ENCODE measurements around the gene DUOXA1.
A peak's percentile ranks its signal among the peaks of the same experiment; 100 is the strongest.

The DUOXA1 gene

DNA sequence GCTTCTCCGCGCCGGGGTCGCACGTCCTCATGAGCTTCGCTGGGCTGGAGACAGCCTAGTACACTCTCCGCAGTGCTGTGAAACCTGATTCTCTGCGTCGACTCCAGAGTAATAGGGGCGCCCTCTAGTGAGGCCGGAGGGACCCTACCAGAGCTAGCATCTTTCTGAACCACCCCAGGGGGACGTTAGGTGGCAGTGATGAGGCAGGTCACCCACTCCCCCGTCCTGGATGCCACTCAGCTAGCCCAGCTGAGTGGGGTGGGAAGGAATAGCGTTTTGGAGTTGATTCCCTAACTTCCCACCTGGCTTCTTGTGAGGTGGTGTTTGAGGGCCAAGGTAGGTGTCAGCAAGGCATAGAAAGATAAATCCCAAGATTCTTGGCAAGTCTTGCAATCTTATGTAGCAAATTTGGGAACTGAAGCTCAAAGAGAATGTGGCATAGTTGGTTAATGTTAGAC, 11.5 kb downstream of the DUOXA1 start:
- TF ChIP-seq, protein P1, sequence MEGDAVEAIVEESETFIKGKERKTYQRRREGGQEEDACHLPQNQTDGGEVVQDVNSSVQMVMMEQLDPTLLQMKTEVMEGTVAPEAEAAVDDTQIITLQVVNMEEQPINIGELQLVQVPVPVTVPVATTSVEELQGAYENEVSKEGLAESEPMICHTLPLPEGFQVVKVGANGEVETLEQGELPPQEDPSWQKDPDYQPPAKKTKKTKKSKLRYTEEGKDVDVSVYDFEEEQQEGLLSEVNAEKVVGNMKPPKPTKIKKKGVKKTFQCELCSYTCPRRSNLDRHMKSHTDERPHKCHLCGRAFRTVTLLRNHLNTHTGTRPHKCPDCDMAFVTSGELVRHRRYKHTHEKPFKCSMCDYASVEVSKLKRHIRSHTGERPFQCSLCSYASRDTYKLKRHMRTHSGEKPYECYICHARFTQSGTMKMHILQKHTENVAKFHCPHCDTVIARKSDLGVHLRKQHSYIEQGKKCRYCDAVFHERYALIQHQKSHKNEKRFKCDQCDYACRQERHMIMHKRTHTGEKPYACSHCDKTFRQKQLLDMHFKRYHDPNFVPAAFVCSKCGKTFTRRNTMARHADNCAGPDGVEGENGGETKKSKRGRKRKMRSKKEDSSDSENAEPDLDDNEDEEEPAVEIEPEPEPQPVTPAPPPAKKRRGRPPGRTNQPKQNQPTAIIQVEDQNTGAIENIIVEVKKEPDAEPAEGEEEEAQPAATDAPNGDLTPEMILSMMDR (IDR thresholded peaks at IDR 0.05; ENCODE audit: low read depth, low read length, missing control alignments), result peak; percentile 100
- DNase-seq (ENCODE audit: extremely low read depth, low read depth), result peak; percentile 63

DNA sequence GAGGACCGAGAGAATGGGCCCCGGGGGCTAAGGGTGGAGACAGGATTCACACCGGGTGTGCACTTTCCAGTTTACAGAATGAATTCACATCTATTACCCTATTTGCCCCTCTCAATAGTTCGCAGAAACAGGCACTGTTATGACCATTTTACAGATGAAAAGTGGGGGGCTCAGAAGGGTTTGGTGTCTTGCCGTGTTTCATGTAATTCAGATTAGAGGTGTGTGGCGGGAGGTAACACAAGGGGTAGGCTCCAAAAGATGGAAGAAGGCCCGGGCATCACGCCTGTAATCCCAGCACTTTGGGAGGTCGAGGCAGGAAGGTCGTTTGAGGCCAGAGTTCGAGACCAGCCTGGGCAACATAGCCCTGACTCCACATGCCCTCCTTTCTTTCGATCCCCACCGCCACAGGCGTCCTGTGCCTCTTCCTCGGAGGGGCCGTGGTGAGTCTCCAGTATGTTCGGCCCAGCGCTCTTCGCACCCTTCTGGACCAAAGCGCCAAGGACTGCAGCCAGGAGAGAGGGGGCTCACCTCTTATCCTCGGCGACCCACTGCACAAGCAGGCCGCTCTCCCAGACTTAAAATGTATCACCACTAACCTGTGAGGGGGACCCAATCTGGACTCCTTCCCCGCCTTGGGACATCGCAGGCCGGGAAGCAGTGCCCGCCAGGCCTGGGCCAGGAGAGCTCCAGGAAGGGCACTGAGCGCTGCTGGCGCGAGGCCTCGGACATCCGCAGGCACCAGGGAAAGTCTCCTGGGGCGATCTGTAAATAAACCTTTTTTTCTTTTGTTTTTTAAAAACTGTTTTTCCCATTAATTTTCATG, 12.2 kb downstream of the DUOXA1 start:
- TF ChIP-seq, protein P1 (IDR thresholded peaks at IDR 0.05; ENCODE audit: low read depth, low read length, missing control alignments), result no peak
- no peak overlapping the region for H3K4me3 ChIP-seq (replicated peaks; ENCODE audit: low read depth, low read length)
- DNase-seq (ENCODE audit: extremely low read depth, low read depth), result no peak

More for the DNA sequence above, 11.5 kb downstream of the DUOXA1 start:
- H3K4me3 ChIP-seq (replicated peaks; ENCODE audit: low read depth, low read length), result no peak overlapping the region

DNA sequence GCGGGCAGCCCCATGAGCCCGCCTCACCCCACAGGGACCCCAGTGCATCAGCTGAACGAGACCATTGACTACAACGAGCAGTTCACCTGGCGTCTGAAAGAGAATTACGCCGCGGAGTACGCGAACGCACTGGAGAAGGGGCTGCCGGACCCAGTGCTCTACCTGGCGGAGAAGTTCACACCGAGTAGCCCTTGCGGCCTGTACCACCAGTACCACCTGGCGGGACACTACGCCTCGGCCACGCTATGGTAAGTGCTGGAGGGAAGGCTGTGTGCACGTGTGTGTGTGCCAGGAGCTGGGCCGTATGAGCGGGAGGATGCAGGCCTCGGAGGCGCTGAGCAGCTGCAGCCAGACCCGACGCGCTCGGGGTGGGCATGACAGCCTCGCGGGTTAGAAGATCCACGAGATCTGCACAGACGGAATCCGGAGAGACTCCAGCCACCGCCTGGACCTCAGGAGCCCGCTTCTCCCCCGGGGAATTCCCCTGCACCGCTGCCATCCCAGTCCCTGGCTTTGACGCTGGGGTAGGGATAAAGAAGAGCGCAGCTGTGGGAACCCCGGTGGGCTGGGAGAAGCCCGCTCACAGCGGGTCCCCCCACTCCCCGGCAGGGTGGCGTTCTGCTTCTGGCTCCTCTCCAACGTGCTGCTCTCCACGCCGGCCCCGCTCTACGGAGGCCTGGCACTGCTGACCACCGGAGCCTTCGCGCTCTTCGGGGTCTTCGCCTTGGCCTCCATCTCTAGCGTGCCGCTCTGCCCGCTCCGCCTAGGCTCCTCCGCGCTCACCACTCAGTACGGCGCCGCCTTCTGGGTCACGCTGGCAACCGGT, 13.0 kb downstream of the DUOXA1 start:
- TF ChIP-seq, protein P1 (IDR thresholded peaks at IDR 0.05; ENCODE audit: low read depth, low read length, missing control alignments), result no peak
- DNase-seq (ENCODE audit: extremely low read depth, low read depth), result no peak
- H3K4me3 ChIP-seq (replicated peaks; ENCODE audit: low read depth, low read length), result no peak overlapping the region

DNA sequence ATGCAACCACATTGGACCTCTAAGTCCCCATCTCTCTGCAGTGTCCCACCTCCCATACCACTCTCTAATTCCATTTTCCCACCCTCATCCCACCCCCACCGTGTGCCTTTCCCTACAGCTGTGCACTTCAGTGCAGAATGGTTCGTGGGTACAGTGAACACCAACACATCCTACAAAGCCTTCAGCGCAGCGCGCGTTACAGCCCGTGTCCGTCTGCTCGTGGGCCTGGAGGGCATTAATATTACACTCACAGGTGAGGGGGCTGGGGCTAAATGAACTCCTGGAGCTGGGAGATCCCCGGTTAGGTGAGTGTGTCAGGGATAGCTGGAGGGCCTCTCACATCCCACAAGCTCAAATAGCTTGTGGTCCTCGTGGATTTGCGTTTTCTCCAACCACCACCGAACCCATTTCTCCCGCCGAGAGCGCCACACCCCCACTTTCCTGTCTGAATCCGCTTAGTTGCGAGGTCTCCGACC, 13.6 kb downstream of the DUOXA1 start:
- no peak overlapping the region for H3K4me3 ChIP-seq (replicated peaks; ENCODE audit: low read depth, low read length)
- TF ChIP-seq, protein P1 (IDR thresholded peaks at IDR 0.05; ENCODE audit: low read depth, low read length, missing control alignments), result no peak
- no peak for DNase-seq (ENCODE audit: extremely low read depth, low read depth)

DNA sequence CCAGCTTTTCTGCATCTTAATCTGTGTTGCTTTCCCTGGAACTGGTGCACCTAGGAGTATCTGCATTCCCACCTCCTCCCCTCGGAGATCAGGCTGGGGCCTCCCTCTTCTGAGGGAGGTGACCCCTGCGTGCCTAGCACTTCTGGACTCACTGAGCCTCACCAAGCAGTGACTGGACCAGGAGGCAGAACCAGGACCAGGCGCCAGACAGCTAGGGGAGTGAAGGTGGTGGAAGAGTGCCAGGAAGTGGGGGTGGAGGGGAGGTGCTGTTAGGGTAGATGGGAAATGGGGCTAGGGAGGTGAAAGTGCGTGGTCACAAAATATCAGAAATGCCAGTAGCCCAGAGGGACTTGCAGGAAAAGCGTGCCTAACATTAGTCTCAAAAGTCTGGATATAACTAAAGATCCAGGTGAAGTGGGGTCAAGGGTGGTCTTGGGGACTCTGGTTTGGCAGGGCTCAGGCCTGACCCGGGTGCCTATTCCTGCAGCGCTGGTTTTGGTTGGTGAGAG, 14.3 kb downstream of the DUOXA1 start:
- no peak for DNase-seq (ENCODE audit: extremely low read depth, low read depth)

DNA sequence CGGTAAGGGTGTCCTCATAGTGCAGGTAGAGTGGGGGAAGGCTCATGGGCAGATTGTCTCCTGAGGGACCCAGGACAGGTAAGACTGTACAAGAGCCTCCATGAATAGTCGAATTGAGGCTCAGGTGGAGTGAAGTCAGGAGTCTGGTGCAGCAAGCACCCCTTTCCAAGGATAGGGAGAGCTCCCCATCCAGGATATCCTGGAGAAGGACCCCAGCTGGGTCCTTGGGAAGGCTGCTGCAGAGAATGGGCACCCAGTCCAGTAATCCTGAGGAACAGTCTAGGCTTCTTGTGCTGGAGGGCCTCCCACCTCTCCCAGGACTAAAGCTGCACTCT, 15.0 kb downstream of the DUOXA1 start:
- TF ChIP-seq, protein P1 (IDR thresholded peaks at IDR 0.05; ENCODE audit: low read depth, low read length, missing control alignments), result no peak
- DNase-seq (ENCODE audit: extremely low read depth, low read depth), result no peak
- no peak overlapping the region for H3K4me3 ChIP-seq (replicated peaks; ENCODE audit: low read depth, low read length)

More for the DNA sequence above, 14.3 kb downstream of the DUOXA1 start:
- TF ChIP-seq, protein P1 (IDR thresholded peaks at IDR 0.05; ENCODE audit: low read depth, low read length, missing control alignments), result no peak
- no peak overlapping the region for H3K4me3 ChIP-seq (replicated peaks; ENCODE audit: low read depth, low read length)

All from HFF-Myc (cell line).